Activated CD8-positive, alpha-beta memory T cell treated with anti-CD3 and anti-CD28 coated beads for 24 hours (primary cell): Measurements from ENCODE around the gene BCR.
A peak's percentile ranks its signal among the peaks of the same experiment; 100 is the strongest.

Experiments
- DNase-seq: peaks from one replicate; pipeline ENCODE4 v3.0.0-alpha.2; 2020

Gene BCR

GRCh38 chr22:23248583-23248982 lies 68.3 kb downstream of the BCR start:
- no peak for DNase-seq

GRCh38 chr22:23250056-23250784 lies 69.9 kb downstream of the BCR start:
- no peak for DNase-seq

GRCh38 chr22:23250785-23251363 lies 70.6 kb downstream of the BCR start:
- DNase-seq = no peak

GRCh38 chr22:23251445-23252093 lies 71.3 kb downstream of the BCR start:
- DNase-seq = no peak

DNA sequence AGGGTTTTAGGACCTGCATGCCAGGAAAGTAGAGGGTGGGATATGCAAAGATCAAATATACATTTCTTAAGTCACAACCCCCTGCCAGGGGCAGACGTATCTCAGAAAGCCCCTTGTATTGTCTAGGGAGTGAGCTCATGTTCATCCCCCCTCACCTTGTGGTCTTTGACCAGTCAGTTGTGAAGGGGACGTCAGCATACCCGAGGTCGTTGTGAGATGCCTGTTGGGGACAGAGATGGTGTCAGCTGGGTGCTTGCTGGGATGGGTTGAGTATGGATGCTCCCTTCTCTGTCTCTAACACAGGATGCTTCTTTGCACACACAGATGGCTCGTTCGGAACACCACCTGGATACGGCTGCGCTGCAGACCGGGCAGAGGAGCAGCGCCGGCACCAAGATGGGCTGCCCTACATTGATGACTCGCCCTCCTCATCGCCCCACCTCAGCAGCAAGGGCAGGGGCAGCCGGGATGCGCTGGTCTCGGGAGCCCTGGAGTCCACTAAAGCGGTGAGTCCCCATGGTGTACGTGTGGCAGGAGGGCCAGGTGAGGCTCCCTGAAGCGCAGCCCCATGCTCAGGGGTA lies 73.3 kb downstream of the BCR start:
- no peak for DNase-seq

- DNase-seq = no peak
These were observed 75.3 kb downstream of the BCR start for GRCh38 chr22:23255506-23256170.

DNA sequence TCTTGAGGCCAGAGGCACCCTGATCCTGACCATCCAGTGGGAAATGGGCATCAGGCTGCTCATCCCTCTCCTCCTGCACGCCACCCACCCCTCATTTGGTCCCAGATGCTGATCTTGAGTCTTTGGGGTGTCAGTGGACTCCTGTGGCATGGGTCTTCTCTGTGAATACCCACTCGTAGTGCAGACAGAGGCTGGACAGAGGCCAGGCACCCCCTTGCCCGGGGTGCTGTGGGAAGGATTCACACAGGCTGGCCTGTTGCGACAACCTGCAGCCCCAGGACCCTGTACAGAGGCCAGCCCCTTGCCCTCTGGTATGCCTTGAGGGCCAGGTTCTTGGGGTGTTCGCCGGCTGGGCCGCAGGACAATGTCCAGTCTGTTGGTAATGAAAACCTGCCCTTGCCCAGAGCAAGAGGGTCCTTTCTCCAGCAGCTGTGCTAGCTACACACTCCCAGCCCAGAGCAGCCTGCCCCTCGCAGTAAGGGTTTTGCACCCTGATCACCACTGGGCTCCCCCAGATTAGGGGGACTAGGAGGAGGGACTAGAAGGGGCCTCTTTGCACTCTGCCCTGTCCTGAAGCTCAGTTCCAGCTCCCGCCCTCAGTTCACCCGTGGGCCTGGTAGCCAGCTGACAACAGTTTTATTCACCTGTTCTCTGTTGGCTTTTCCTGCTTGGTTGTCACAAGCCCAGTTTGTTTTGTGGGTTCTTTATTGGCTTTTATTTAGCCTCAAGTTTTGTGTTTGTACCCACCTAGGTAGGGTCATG lies 76.0 kb downstream of the BCR start:
- DNase-seq = no peak

GRCh38 chr22:23256986-23257888 lies 76.9 kb downstream of the BCR start:
- no peak for DNase-seq

- no peak for DNase-seq
These were observed 77.8 kb downstream of the BCR start for GRCh38 chr22:23257889-23258825.

DNA sequence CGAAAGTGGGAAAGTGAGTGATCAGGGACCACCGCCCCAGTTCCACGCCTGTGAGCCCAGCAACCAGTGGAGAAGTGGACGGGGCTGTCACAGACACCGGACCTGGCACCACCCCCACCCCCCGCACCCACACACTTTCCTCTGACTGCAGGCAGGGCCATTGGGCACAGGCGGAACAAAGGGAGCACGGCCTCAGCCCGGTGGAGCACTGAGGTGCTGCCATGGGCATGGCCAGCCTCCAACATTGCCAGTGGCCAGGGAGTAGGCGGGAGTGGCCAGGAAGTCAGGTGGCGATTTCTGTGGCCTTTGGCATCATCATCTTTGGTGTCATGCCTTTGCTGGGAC lies 78.5 kb downstream of the BCR start:
- no peak for DNase-seq

GRCh38 chr22:23259916-23260644 lies 79.8 kb downstream of the BCR start:
- no peak for DNase-seq

GRCh38 chr22:23260645-23261581 lies 80.6 kb downstream of the BCR start:
- no peak for DNase-seq

DNA sequence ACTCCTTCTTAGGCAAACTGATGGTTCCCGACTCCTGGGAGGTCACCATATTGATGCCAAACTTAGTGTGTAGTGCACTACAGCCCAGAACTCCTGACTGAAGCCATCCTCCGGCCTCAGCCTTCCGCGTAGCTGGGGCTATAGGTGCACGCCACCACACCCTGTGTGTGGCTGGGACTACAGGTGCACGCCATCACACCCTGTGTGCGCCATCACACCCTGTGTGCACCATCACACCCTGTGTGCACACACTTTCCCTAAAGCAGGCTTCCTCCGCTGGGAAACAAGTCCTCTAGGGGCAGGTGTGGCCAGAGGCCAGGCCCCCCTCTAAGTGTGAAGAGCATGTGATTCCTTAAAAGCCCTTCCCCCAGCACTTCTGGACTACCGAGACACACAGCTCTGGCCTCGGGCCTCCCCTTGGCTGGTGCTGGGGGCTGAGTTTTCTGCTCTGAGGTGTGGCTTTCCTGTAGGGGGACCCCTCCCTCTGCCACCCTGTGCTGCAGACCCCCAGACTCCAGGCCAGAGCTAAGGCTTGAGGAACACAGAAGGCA lies 81.7 kb downstream of the BCR start:
- no peak for DNase-seq

DNA sequence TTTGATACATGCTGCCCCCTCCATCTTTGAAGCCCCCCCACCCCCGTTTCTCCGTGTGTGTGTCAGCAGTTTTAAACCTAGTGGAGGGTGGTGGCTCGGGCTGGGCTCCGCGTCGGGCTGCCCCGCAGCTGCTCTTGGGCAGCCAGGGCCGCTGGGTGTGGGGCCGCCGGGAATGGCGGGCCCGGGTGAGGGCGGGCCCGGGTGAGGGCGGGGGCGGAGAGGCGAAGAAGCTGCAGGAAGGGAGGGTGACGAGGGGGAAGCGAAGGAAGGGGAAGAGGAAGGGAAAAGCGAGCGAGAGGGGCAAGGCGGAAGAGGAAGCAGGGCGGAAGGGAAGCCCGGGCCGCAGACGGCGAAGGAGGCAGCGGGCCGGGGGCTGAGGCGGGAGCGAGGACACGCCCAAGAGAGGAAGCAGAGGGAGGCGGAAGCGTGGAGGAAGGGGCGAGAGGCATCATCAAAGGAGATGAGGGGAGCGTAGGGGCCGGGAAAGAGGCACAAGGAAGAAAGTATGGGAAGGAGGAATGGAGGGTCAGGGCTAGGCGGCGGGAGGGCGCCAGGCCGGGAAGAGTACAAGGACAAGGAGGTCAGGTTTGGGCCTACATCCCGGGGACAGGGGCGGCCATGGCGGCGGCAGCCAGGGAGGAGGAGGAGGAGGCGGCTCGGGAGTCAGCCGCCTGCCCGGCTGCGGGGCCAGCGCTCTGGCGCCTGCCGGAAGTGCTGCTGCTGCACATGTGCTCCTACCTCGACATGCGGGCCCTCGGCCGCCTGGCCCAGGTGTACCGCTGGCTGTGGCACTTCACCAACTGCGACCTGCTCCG lies 82.4 kb downstream of the BCR start:
- DNase-seq = no peak

DNA sequence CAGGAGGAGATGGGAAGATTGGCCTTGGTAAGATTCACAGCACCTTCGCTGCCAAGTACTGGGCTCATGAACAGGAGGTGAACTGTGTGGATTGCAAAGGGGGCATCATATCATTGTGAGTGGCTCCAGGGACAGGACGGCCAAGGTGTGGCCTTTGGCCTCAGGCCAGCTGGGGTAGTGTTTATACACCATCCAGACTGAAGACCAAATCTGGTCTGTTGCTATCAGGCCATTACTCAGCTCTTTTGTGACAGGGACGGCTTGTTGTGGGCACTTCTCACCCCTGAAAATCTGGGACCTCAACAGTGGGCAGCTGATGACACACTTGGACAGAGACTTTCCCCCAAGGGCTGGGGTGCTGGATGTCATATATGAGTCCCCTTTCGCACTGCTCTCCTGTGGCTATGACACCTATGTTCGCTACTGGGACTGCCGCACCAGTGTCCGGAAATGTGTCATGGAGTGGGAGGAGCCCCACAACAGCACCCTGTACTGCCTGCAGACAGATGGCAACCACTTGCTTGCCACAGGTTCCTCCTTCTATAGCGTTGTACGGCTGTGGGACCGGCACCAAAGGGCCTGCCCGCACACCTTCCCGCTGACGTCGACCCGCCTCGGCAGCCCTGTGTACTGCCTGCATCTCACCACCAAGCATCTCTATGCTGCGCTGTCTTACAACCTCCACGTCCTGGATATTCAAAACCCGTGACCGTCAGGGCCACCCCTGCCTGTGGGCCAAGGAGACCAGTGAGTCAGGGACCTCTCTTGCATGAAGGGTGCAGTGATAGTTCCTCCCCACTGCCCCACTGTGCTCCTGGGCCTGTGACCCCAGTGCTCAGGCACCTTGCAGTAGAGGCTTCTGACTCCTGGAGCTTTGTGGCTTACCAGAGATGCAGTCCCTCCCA lies 83.6 kb downstream of the BCR start:
- peak; percentile 68 for DNase-seq
